ENCODE data around the gene RILPL1. TPM values are rescaled to one million over a fixed set of nuclear protein-coding genes. Genes with fewer than 3 reads are reported as not detected.

RILPL1 gene
- total and polyA plus RNA-seq, 10 of the 15 experiments (the other 5 are each of a cell fraction or from before 2014, with no cell fraction given), result 0.05 to 0.61 (median 0.25) TPM

DNA sequence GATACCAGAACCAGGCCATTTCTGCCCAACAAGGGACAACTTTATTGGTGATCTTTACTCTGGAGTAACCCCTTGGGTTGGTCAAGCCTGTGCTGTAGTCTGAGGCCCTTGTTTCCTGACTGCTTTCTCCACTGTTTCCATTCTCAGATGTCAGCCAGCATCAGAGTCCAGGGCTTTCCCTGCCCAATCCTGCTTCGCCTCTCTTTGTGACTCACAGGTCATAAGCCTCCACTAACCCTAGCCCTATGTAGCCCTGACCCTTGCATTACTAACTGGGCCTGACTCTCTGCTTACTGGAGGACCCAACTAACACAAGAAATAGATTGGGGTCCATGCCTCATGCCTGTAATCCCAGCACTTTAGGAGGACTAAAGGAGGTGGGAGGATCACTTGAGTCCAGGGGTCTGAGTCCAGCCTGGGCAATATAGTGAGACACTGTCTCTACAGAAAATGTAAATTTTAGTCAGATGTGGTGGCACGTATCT, 84.2 kb downstream of the RILPL1 start:
- ChIA-PET POLR2A (interaction anchor here (0.7 to 1.2 kb wide), 2 partner anchors 15 to 1206 kb away, joined by 3 read pairs; no protein-coding TSS in a partner anchor), RAD21 (ENCODE audit: unreplicated experiment) (interaction anchor here (0.9 to 1.2 kb wide), 3 partner anchors 8 to 19 kb away, joined by 3 to 8 read pairs (median 4); partner anchors contain the start of genes RILPL2 and SNRNP35), SMC1A (ENCODE audit: uncharacterized antibody, unreplicated experiment) (interaction anchor here (1.3 to 2.4 kb wide), 4 partner anchors 8 to 20 kb away, joined by 4 to 10 read pairs (median 4); partner anchors contain the start of gene SNRNP35), CTCF (interaction anchor here (1.2 kb wide), 1 partner anchor 22 kb away, joined by 3 read pairs; no protein-coding TSS in a partner anchor)
- Histone ChIP-seq H3K27ac (ENCODE audit: control insufficient read depth, insufficient read depth) (no peak overlapping the region), H3K9ac (ENCODE audit: control insufficient read depth, insufficient read depth, low read length) (no peak overlapping the region), H3K36me3 (ENCODE audit: control insufficient read depth in 2 of 2, insufficient read depth in 2 of 2, low read length in 1 of 2) (no peaks in the 10 kb centered on the region), H4K20me1 (ENCODE audit: control insufficient read depth, insufficient read depth) (no peaks in the 10 kb centered on the region), H3K4me3 (no peak overlapping the region), H3K4me1 (ENCODE audit: control insufficient read depth, insufficient read depth, low read length) (peaks cover 17% of the 10 kb centered on the region), H3K79me2 (ENCODE audit: control insufficient read depth, insufficient read depth, low read length) (no peaks in the 10 kb centered on the region), H3K27me3 (replicated peaks in 1 of 2; ENCODE audit: control insufficient read depth in 2 of 2, insufficient read depth in 2 of 2, low read length in 1 of 2) (no peaks in the 10 kb centered on the region), H3K4me2 (ENCODE audit: control insufficient read depth, insufficient read depth) (no peak overlapping the region), H3K9me3 (replicated peaks; ENCODE audit: control insufficient read depth, insufficient read depth, low read length) (no peaks in the 10 kb centered on the region), H2AFZ (ENCODE audit: control insufficient read depth, low read depth, low read length) (peak overlapping the region; percentile 49; the same call in 1 of the 2 replicates)
- in situ Hi-C loops (cut with MboI), result loop anchor here (25.0 kb wide), 1 partner anchor 1463 kb away; the partner anchor contains the start of gene UBC
- FAIRE-seq (no peak), ATAC-seq (no peak; the same call in 1 of the 3 replicates), DNase-seq (ENCODE audit: low read depth, low spot score) (no peak)
- BruUV-seq (replicated peaks), result no TSS peak
- intact Hi-C loops (cut with micrococcal nuclease; ENCODE audit: unreplicated experiment), result no loop called here
- 94% methylated on average over 2 of the region's 2 CpGs for WGBS (ENCODE audit: insufficient coverage, insufficient replicate concordance, low lambda C conversion rate, missing lambda C conversion rate)
- TF ChIP-seq SMAD1 (IDR thresholded peaks at IDR 0.05; ENCODE audit: low read depth, partially characterized antibody), result no peak
- no peak for TF ChIP-seq DPF2 (IDR thresholded peaks at IDR 0.05)
- no peak for TF ChIP-seq GABPA (IDR thresholded peaks at IDR 0.05; ENCODE audit: low read depth)
- no peak for TF ChIP-seq CREM (IDR thresholded peaks at IDR 0.05; ENCODE audit: low read depth)
- no peak for TF ChIP-seq TAF1 (IDR thresholded peaks at IDR 0.05; ENCODE audit: borderline replicate concordance, low read depth, low read length)
- no peak for TF ChIP-seq RFX5 (IDR thresholded peaks at IDR 0.05; ENCODE audit: low read depth, low read length)
- TF ChIP-seq CREB1 (IDR thresholded peaks at IDR 0.05; ENCODE audit: low read depth), result no peak
- TF ChIP-seq USF1 (IDR thresholded peaks at IDR 0.05; ENCODE audit: borderline replicate concordance, extremely low read length, insufficient read depth, low read depth, low read length), result no peak
- TF ChIP-seq KAT2A (conservative IDR thresholded peaks at IDR 0.05; ENCODE audit: control insufficient read depth, low read depth, low read length), result no peak
- TF ChIP-seq EED (IDR thresholded peaks at IDR 0.05; ENCODE audit: low read depth), result no peak
- TF ChIP-seq CHD4 (IDR thresholded peaks at IDR 0.05), result no peak
- no peak for TF ChIP-seq BRCA1 (IDR thresholded peaks at IDR 0.05; ENCODE audit: low read depth, low read length)
- TF ChIP-seq ZBTB4 (CRISPR knock-in tag; IDR thresholded peaks at IDR 0.05), result no peak
- TF ChIP-seq RELA (IDR thresholded peaks at IDR 0.05; ENCODE audit: borderline replicate concordance, partially characterized antibody), result no peak
- TF ChIP-seq MYC (IDR thresholded peaks at IDR 0.05; ENCODE audit: insufficient read depth, insufficient read length, insufficient replicate concordance, low read length, severe bottlenecking), result no peak
- TF ChIP-seq MLLT1 (IDR thresholded peaks at IDR 0.05), result no peak
- TF ChIP-seq NR2F1 (conservative IDR thresholded peaks at IDR 0.05), result no peak

Measured in GM12878 (cell line).